Measurements from ENCODE around the gene DOCK2.

GRCh38 chr5:169686137-169686536 lies 49.1 kb downstream of the DOCK2 start:
- TF ChIP-seq ZNF398 (tag by site-specific recombination; IDR thresholded peaks at IDR 0.05) (no peak), SETDB1 (IDR thresholded peaks at IDR 0.05; ENCODE audit: insufficient read length, low read length) (no peak), GLI2 (tag by site-specific recombination; IDR thresholded peaks at IDR 0.05; ENCODE audit: borderline replicate concordance, low read depth) (no peak), ZNF629 (tag by site-specific recombination; IDR thresholded peaks at IDR 0.05) (no peak), ZNF843 (tag by site-specific recombination; IDR thresholded peaks at IDR 0.05) (no peak), CTCF (tag by site-specific recombination; IDR thresholded peaks at IDR 0.05) (no peak)

All from HEK293 (cell line).